HepG2 (cell line): ENCODE results near the gene INTS14. TPM values are rescaled to one million over a fixed set of nuclear protein-coding genes. Genes with fewer than 3 reads are reported as not detected.

Experiments
- ATAC-seq: fragments of 200-7000 bp; cut with Tn5 transposase; 3 replicates; pipeline ENCODE4 v1.9.1; 2020; ENCODE audit warnings: mild to moderate bottlenecking, moderate library complexity
- BruUV-seq: library from RNA; stranded (reverse); fragments of 400-500 nt; replicated peaks from 2 replicates; lab custom pipeline; 2021; lab: Mats Ljungman, UMichigan
- CTCF ChIA-PET: fragments of 300-600 bp; formaldehyde crosslinking; extraction: SDS; loops from one replicate; lab custom pipeline; 2021; ENCODE audit warnings: low total read pairs, inconsistent platforms, low intra/inter-chr PET ratio; lab: Yijun Ruan, JAX
- POLR2A ChIA-PET: fragments of 350-600 bp; sonication (Branson Sonifier 250); formaldehyde crosslinking; loops from one replicate; lab custom pipeline; 2020; ENCODE audit warnings: antibody characterized with exemption, inconsistent platforms; lab: Yijun Ruan, JAX
- DNase-seq: peaks from one replicate; pipeline ENCODE4 v3.0.0-alpha.2; 2015; ENCODE audit warnings: low spot score
- FAIRE-seq: peaks from 3 replicates; lab custom pipeline; 2011; peaks lifted over from hg19 to GRCh38; lab: Jason Lieb, UNC
- H2AFZ ChIP-seq: one replicate; pipeline ENCODE4 v1.6.1; 2011; ENCODE audit warnings: low read length, inconsistent platforms
- H3K27ac ChIP-seq: fragments of 300-600 bp; 3 replicates; pipeline ENCODE4 v1.8.0; 2011; ENCODE audit warnings: mixed run types, mild to moderate bottlenecking, mixed read lengths, low read length, inconsistent platforms; ENCODE audit not compliant: insufficient read depth; ENCODE audit errors: extremely low read length
- H3K27me3 ChIP-seq, 2 experiments: fragments of 200-600 bp in 1 of 2; 2 replicates in 1 of 2; 3 replicates in 1 of 2; pipeline versions ENCODE4 v1.6.0 to v1.8.0; 2011; ENCODE audit warnings: low read length in 2 of 2, mild to moderate bottlenecking in 2 of 2, moderate library complexity in 2 of 2, inconsistent platforms in 1 of 2; ENCODE audit not compliant: insufficient read depth in 2 of 2, control insufficient read depth in 1 of 2
- H3K36me3 ChIP-seq, 2 experiments: fragments of 200-600 bp in 1 of 2; replicated peaks in 1 of 2; 2 replicates in 1 of 2; 3 replicates in 1 of 2; pipeline versions ENCODE4 v1.5.1 to v1.8.0; 2011; ENCODE audit warnings: low read length in 2 of 2, inconsistent platforms in 1 of 2; ENCODE audit not compliant: insufficient read depth in 2 of 2, control insufficient read depth in 1 of 2
- H3K4me1 ChIP-seq: 2 replicates; pipeline ENCODE4 v1.5.1; 2012; ENCODE audit warnings: low read length, inconsistent platforms; ENCODE audit not compliant: insufficient read depth
- H3K4me2 ChIP-seq: 2 replicates; pipeline ENCODE4 v1.6.0; 2011; ENCODE audit warnings: low read depth, low read length, inconsistent platforms
- H3K4me3 ChIP-seq, 3 experiments: fragments of 200-600 bp in 1 of 3; sonication (generic), shearing (Covaris generic) in 1 of 3; replicated peaks in 1 of 3; 2 replicates each; pipeline ENCODE4 v1.5.1; 2011 to 2016; ENCODE audit warnings: low read length in 3 of 3, inconsistent platforms in 2 of 3, low read depth in 2 of 3, mild to moderate bottlenecking in 2 of 3, control low read depth in 1 of 3, mixed read lengths in 1 of 3; ENCODE audit not compliant: insufficient read depth in 1 of 3
- H3K79me2 ChIP-seq: one replicate; pipeline ENCODE4 v1.6.1; 2011; ENCODE audit warnings: low read length, inconsistent platforms; ENCODE audit not compliant: insufficient read depth
- H3K9ac ChIP-seq: 2 replicates; pipeline ENCODE4 v1.6.0; 2011; ENCODE audit warnings: mild to moderate bottlenecking, low read depth, low read length, inconsistent platforms; ENCODE audit not compliant: insufficient read depth
- H3K9me3 ChIP-seq: 2 replicates; pipeline ENCODE4 v1.5.1; 2012; ENCODE audit warnings: mild to moderate bottlenecking, low read length
- H4K20me1 ChIP-seq: 2 replicates; pipeline ENCODE4 v1.6.0; 2011; ENCODE audit warnings: inconsistent platforms, mild to moderate bottlenecking, low read length, moderate library complexity; ENCODE audit not compliant: insufficient read depth
- CREB1 ChIP-seq, 2 experiments: fragments of 450-650 bp in 1 of 2; IDR thresholded peaks; 2 replicates each; pipeline ENCODE4 v1.6.1; 2016 to 2017; ENCODE audit warnings: control low read depth in 1 of 2, mild to moderate bottlenecking in 1 of 2, missing compliant biosample characterization in 1 of 2, missing genetic modification characterization in 1 of 2
- GATA4 ChIP-seq: sonication (generic); IDR thresholded peaks from 2 replicates; pipeline ENCODE4 v1.6.1; 2016; ENCODE audit warnings: antibody characterized with exemption, low read depth, borderline replicate concordance
- HHEX ChIP-seq: IDR thresholded peaks from 2 replicates; pipeline ENCODE4 v1.6.1; 2016; ENCODE audit warnings: control low read depth
- NR3C1 ChIP-seq: sonication (generic); formaldehyde crosslinking; IDR thresholded peaks from 2 replicates; pipeline ENCODE4 v1.4.0; 2020; ENCODE audit warnings: missing genetic modification reagents
- PLRG1 ChIP-seq: fragments of 450-650 bp; conservative IDR thresholded peaks from 2 replicates; pipeline ENCODE4 v1.6.1; 2016
- ZNF629 ChIP-seq: sonication (generic); formaldehyde crosslinking; conservative IDR thresholded peaks from 2 replicates; pipeline ENCODE4 v1.5.0; 2020; ENCODE audit warnings: missing genetic modification reagents
- ZNF737 ChIP-seq: sonication (generic); formaldehyde crosslinking; IDR thresholded peaks from 2 replicates; pipeline ENCODE4 v1.5.0; 2020; ENCODE audit warnings: missing genetic modification reagents, mild to moderate bottlenecking, borderline replicate concordance
- ZNF761 ChIP-seq: sonication (generic); formaldehyde crosslinking; conservative IDR thresholded peaks from 2 replicates; pipeline ENCODE4 v1.4.0; 2020; ENCODE audit warnings: mild to moderate bottlenecking, missing genetic modification reagents
- WGBS: methylation state at CpG from one replicate; pipeline ENCODE4 v1.1.6; 2017; ENCODE audit warnings: low lambda C conversion rate; 5-methylcytosine and 5-hydroxymethylcytosine counted together
- in situ Hi-C: cut with HindIII; loops from 2 replicates; pipeline ENCODE4 v1.10.0; 2017; ENCODE audit warnings: low pct_unique_long_range_greater_than_20kb; ENCODE audit not compliant: extremely low pct_ligation_motif_present
- intact Hi-C: fragments of 100-400 bp; cut with micrococcal nuclease; formaldehyde crosslinking; loops from one replicate; pipeline ENCODE4 v1.10.0; 2022; ENCODE audit not compliant: unreplicated experiment
- polyA plus RNA-seq, 8 experiments: library from polyadenylated mRNA; depleted of rRNA in 3 of 8; stranded (reverse) in 7 of 8; unstranded in 1 of 8; fragments of >200 nt; fragmentation: Illumina TruSeq in 4 of 8; extraction: Trizol in 4 of 8; gene quantifications; 2 replicates each; pipeline versions ENCODE4 v1.2.1 to v1.2.3, GENCODE V29; 2011 to 2016; ENCODE audit warnings: low read depth in 4 of 8, missing spikeins in 1 of 8, mixed read lengths in 1 of 8; ENCODE audit not compliant: insufficient read depth in 1 of 8
- total RNA-seq, 5 experiments: library from RNA; depleted of rRNA; stranded (reverse); fragments of >200 nt; fragmentation: Illumina TruSeq; extraction: Trizol; gene quantifications; 2 replicates each; pipeline ENCODE4 v1.2.3, GENCODE V29; 2016; ENCODE audit warnings: low read depth in 1 of 5
- TF ChIP-seq, protein P1 (sequence below), 2 experiments: IDR thresholded peaks; 2 replicates each; pipeline ENCODE4 v1.6.1; 2011 to 2012; ENCODE audit warnings: low read length in 2 of 2, borderline replicate concordance in 1 of 2, low read depth in 1 of 2, mild to moderate bottlenecking in 1 of 2, moderate library complexity in 1 of 2
- TF ChIP-seq, protein P2 (sequence below): IDR thresholded peaks from 2 replicates; pipeline ENCODE4 v1.6.1; 2016; ENCODE audit warnings: missing genetic modification reagents, missing compliant biosample characterization
- TF ChIP-seq, protein P3 (sequence below): sonication (generic); formaldehyde crosslinking; IDR thresholded peaks from 2 replicates; pipeline ENCODE4 v1.5.0; 2020; ENCODE audit warnings: mild to moderate bottlenecking, missing genetic modification reagents, borderline replicate concordance
- TF ChIP-seq, protein P4 (sequence below): sonication (generic); formaldehyde crosslinking; IDR thresholded peaks from 2 replicates; pipeline ENCODE4 v1.4.0; 2020; ENCODE audit warnings: missing genetic modification reagents

INTS14 gene
- total and polyA plus RNA-seq, 2 of the 13 experiments (the other 11 are each of a cell fraction or from before 2014, with no cell fraction given) = 41.4 to 52.0 TPM

DNA sequence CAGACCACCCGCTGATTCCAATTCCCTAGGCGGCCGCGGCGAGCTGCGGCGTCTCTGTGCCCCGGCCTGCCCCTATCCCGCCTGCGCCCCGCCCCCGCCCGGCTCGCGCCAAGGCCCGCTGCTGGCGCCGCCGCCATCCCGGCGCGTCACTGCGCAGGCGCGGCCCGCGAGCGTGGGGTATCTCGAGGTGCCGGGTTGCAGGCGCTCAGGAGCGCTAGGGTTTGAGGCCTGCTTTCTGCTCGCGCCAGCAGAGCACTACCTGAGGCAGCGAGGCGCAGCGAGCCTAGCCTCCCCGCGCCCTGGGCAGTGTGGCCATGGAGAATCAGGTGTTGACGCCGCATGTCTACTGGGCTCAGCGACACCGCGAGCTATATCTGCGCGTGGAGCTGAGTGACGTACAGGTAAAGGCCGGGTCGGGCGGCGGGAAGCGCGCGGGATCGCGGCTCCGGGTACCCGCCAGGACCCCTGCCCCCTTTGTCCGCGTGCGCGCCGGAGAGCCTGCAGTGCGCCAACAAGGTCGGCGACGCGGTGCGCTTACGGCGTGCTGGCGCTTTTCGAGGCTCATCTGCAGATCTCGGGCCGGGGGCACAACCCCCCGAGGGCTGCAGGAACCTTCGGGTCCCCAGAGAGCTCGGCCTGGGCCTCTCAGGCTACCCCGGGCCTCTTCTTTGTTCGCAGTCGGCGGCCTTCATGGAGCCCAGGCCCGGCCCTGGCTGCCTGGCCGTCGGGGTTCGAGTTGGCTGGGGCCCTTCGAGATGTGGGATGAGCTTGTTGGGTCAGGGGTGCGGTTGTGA lies 80.4 kb downstream of the INTS14 start, which contains the start of gene HACD3:
TSS of gene HACD3 (plus strand) at position 146 of the 794 bp plus-strand sequence. CDS start at position 315, 169 bp downstream.
- Histone ChIP-seq H3K9me3 (no peaks in the 10 kb centered on the region), H3K27me3 (no peaks in the 10 kb centered on the region), H3K27ac (peak within 1 kb of the TSS; percentile 90), H3K4me1 (peaks cover 58% of the 10 kb centered on the region), H3K4me2 (peak within 1 kb of the TSS; percentile 90), H3K4me3 (peak within 1 kb of the TSS; percentile 79 to 84 (median 84)), H3K9ac (peak within 1 kb of the TSS; percentile 92), H4K20me1 (peaks cover 17% of the 10 kb centered on the region; the same call in 1 of the 2 replicates), H3K79me2 (peaks cover 46% of the 10 kb centered on the region), H3K36me3 (no peaks in the 10 kb centered on the region; a peak in 1 of 5 replicates), H2AFZ (peak within 1 kb of the TSS; percentile 99)
- POLR2A ChIA-PET = interaction anchor here (0.5 to 2.3 kb wide), 7 partner anchors 8 to 226 kb away, joined by 3 to 21 read pairs (median 6); partner anchors contain the start of genes DPP8, INTS14 and RNU5B-1
- CTCF ChIA-PET = interaction anchor here (2.5 kb wide), 1 partner anchor 13 kb away, joined by 11 read pairs; the partner anchor contains the start of gene DPP8
- intact Hi-C loops (no loop called here), in situ Hi-C loops (no loop called here)
- FAIRE-seq (no peak), DNase-seq (peak; percentile 73), ATAC-seq (peak; percentile 88)
- BruUV-seq = TSS peak; percentile 49
- WGBS = 0% methylated on average over 8 of the region's 88 CpGs
- TF ChIP-seq GATA4 (no peak), NR3C1 (no peak), ZNF737 (CRISPR knock-in tag) (peak; percentile 77; the same call in 1 of the 2 replicates), ZNF761 (peak; percentile 96), CREB1 (IDR thresholded peaks at IDR 0.05) (no peak; the same call in 1 of the 2 replicates), CREB1 (CRISPR knock-in tag; IDR thresholded peaks at IDR 0.05) (no peak), ZNF629 (CRISPR knock-in tag) (no peak), HHEX (CRISPR knock-in tag) (no peak), PLRG1 (no peak)
- TF ChIP-seq, protein P1, sequence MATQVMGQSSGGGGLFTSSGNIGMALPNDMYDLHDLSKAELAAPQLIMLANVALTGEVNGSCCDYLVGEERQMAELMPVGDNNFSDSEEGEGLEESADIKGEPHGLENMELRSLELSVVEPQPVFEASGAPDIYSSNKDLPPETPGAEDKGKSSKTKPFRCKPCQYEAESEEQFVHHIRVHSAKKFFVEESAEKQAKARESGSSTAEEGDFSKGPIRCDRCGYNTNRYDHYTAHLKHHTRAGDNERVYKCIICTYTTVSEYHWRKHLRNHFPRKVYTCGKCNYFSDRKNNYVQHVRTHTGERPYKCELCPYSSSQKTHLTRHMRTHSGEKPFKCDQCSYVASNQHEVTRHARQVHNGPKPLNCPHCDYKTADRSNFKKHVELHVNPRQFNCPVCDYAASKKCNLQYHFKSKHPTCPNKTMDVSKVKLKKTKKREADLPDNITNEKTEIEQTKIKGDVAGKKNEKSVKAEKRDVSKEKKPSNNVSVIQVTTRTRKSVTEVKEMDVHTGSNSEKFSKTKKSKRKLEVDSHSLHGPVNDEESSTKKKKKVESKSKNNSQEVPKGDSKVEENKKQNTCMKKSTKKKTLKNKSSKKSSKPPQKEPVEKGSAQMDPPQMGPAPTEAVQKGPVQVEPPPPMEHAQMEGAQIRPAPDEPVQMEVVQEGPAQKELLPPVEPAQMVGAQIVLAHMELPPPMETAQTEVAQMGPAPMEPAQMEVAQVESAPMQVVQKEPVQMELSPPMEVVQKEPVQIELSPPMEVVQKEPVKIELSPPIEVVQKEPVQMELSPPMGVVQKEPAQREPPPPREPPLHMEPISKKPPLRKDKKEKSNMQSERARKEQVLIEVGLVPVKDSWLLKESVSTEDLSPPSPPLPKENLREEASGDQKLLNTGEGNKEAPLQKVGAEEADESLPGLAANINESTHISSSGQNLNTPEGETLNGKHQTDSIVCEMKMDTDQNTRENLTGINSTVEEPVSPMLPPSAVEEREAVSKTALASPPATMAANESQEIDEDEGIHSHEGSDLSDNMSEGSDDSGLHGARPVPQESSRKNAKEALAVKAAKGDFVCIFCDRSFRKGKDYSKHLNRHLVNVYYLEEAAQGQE (IDR thresholded peaks at IDR 0.05; ENCODE audit: borderline replicate concordance in 1 of 2, low read depth in 1 of 2, low read length in 2 of 2) = no peak
- TF ChIP-seq, protein P2, sequence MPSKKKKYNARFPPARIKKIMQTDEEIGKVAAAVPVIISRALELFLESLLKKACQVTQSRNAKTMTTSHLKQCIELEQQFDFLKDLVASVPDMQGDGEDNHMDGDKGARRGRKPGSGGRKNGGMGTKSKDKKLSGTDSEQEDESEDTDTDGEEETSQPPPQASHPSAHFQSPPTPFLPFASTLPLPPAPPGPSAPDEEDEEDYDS (CRISPR knock-in tag) = no peak; the same call in 1 of the 2 replicates
- TF ChIP-seq, protein P3, sequence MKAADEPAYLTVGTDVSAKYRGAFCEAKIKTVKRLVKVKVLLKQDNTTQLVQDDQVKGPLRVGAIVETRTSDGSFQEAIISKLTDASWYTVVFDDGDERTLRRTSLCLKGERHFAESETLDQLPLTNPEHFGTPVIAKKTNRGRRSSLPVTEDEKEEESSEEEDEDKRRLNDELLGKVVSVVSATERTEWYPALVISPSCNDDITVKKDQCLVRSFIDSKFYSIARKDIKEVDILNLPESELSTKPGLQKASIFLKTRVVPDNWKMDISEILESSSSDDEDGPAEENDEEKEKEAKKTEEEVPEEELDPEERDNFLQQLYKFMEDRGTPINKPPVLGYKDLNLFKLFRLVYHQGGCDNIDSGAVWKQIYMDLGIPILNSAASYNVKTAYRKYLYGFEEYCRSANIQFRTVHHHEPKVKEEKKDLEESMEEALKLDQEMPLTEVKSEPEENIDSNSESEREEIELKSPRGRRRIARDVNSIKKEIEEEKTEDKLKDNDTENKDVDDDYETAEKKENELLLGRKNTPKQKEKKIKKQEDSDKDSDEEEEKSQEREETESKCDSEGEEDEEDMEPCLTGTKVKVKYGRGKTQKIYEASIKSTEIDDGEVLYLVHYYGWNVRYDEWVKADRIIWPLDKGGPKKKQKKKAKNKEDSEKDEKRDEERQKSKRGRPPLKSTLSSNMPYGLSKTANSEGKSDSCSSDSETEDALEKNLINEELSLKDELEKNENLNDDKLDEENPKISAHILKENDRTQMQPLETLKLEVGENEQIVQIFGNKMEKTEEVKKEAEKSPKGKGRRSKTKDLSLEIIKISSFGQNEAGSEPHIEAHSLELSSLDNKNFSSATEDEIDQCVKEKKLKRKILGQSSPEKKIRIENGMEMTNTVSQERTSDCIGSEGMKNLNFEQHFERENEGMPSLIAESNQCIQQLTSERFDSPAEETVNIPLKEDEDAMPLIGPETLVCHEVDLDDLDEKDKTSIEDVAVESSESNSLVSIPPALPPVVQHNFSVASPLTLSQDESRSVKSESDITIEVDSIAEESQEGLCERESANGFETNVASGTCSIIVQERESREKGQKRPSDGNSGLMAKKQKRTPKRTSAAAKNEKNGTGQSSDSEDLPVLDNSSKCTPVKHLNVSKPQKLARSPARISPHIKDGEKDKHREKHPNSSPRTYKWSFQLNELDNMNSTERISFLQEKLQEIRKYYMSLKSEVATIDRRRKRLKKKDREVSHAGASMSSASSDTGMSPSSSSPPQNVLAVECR (CRISPR knock-in tag) = peak; percentile 87
- TF ChIP-seq, protein P4, sequence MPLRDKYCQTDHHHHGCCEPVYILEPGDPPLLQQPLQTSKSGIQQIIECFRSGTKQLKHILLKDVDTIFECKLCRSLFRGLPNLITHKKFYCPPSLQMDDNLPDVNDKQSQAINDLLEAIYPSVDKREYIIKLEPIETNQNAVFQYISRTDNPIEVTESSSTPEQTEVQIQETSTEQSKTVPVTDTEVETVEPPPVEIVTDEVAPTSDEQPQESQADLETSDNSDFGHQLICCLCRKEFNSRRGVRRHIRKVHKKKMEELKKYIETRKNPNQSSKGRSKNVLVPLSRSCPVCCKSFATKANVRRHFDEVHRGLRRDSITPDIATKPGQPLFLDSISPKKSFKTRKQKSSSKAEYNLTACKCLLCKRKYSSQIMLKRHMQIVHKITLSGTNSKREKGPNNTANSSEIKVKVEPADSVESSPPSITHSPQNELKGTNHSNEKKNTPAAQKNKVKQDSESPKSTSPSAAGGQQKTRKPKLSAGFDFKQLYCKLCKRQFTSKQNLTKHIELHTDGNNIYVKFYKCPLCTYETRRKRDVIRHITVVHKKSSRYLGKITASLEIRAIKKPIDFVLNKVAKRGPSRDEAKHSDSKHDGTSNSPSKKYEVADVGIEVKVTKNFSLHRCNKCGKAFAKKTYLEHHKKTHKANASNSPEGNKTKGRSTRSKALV (CRISPR knock-in tag) = peak; percentile 98
